Measurements from ENCODE around the gene NSD1.

Gene NSD1

DNA sequence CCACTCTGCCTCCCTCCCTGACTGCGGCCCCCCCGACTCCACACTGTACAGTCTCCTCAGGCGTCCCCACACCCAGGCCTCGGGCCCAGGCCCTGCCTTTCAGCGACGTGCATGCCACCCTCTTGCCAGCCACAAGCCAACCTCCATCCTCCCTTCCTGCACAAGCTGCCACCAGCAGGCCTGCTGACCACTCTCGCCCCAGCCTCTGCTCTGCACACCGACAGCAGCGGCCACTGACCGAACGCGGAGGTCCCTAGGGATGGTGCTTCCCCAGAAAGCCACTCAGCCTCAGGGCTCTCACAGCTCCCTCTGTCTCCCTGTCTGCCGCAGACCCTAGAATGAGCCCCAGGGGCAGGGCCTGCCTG lies 199.3 kb downstream of the NSD1 start:
- H3K27ac ChIP-seq: no peak overlapping the region
- TF ChIP-seq, protein P1, sequence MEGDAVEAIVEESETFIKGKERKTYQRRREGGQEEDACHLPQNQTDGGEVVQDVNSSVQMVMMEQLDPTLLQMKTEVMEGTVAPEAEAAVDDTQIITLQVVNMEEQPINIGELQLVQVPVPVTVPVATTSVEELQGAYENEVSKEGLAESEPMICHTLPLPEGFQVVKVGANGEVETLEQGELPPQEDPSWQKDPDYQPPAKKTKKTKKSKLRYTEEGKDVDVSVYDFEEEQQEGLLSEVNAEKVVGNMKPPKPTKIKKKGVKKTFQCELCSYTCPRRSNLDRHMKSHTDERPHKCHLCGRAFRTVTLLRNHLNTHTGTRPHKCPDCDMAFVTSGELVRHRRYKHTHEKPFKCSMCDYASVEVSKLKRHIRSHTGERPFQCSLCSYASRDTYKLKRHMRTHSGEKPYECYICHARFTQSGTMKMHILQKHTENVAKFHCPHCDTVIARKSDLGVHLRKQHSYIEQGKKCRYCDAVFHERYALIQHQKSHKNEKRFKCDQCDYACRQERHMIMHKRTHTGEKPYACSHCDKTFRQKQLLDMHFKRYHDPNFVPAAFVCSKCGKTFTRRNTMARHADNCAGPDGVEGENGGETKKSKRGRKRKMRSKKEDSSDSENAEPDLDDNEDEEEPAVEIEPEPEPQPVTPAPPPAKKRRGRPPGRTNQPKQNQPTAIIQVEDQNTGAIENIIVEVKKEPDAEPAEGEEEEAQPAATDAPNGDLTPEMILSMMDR (conservative IDR thresholded peaks at IDR 0.05): no peak

GRCh38 chr5:177333420-177334154 lies 200.0 kb downstream of the NSD1 start:
- TF ChIP-seq, protein P1 (conservative IDR thresholded peaks at IDR 0.05): no peak
- no peak overlapping the region for H3K27ac ChIP-seq

GRCh38 chr5:177334155-177334551 lies 200.6 kb downstream of the NSD1 start:
- TF ChIP-seq, protein P1 (conservative IDR thresholded peaks at IDR 0.05): no peak

GRCh38 chr5:177334781-177335700 lies 201.5 kb downstream of the NSD1 start:
- no peak overlapping the region for H3K27ac ChIP-seq

More at GRCh38 chr5:177334155-177334551, 200.6 kb downstream of the NSD1 start:
- H3K27ac ChIP-seq: no peak overlapping the region

DNA sequence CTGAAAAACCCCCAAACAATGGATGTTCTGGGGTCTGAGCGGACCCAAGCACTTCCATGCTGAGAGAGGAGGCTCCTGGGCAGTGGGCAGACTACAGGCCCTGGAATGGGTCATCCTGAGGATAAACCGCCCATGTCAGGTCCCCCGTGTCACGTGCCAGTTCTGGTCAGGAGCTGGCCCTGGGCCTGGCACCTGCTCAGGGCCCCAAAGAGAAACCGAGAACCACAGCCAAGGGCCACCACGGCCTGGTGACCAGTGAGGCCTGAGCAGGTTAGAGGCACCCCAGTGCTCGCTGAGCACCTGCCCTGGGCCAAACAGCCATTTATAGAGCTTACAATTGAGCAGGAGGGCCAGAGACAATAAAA lies 202.1 kb downstream of the NSD1 start:
- TF ChIP-seq, protein P1 (conservative IDR thresholded peaks at IDR 0.05): no peak

More at GRCh38 chr5:177334781-177335700, 201.5 kb downstream of the NSD1 start:
- TF ChIP-seq, protein P1 (conservative IDR thresholded peaks at IDR 0.05): no peak

GRCh38 chr5:177336112-177336511 lies 202.5 kb downstream of the NSD1 start:
- TF ChIP-seq, protein P1 (conservative IDR thresholded peaks at IDR 0.05): peak; percentile 62
- H3K27ac ChIP-seq: no peak overlapping the region

More for the DNA sequence above, 202.1 kb downstream of the NSD1 start:
- H3K27ac ChIP-seq: no peak overlapping the region
